SU-DHL-6 (cell line): ENCODE measurements around the gene DLX2.

Experiments used
- H2AFZ ChIP-seq: fragments of 200-600 bp; sonication (generic); 2 replicates; pipeline ENCODE4 v1.6.1; 2014; ENCODE audit warnings: low read depth, mild to moderate bottlenecking, moderate library complexity, mixed read lengths, antibody characterized with exemption, low read length; ENCODE audit not compliant: severe bottlenecking
- H3F3A ChIP-seq: fragments of 200-600 bp; shearing (Covaris generic); 2 replicates; pipeline ENCODE4 v1.6.0; 2016; ENCODE audit warnings: antibody characterized with exemption, mild to moderate bottlenecking; ENCODE audit not compliant: insufficient read depth
- H3K27ac ChIP-seq: fragments of 200-600 bp; sonication (generic); 2 replicates; pipeline ENCODE4 v1.5.1; 2016; ENCODE audit warnings: low read depth, mild to moderate bottlenecking, low read length, moderate library complexity, mixed read lengths
- H3K27me3 ChIP-seq: fragments of 200-600 bp; sonication (generic), shearing (Covaris generic); 2 replicates; pipeline ENCODE4 v1.6.0; 2014; ENCODE audit warnings: mild to moderate bottlenecking, low read length
- H3K36me3 ChIP-seq: fragments of 200-600 bp; sonication (generic); 2 replicates; pipeline ENCODE4 v1.6.1; 2014; ENCODE audit warnings: mild to moderate bottlenecking, low read length, mixed read lengths
- H3K4me2 ChIP-seq: fragments of 300-600, 200-600 bp; shearing (Covaris generic), sonication (generic); 2 replicates; pipeline ENCODE4 v1.6.0; 2014; ENCODE audit warnings: low read length, low read depth, mild to moderate bottlenecking; ENCODE audit not compliant: poor library complexity, severe bottlenecking
- H3K4me3 ChIP-seq: fragments of 200-600 bp; sonication (generic); 2 replicates; pipeline ENCODE4 v1.5.1; 2014; ENCODE audit warnings: antibody characterized with exemption, low read length, mild to moderate bottlenecking, mixed read lengths; ENCODE audit not compliant: insufficient read depth, poor library complexity, severe bottlenecking
- H3K79me2 ChIP-seq: fragments of 200-600 bp; sonication (generic); 2 replicates; pipeline ENCODE4 v1.6.1; 2014; ENCODE audit warnings: mild to moderate bottlenecking, low read length, moderate library complexity; ENCODE audit not compliant: insufficient read depth
- H3K9ac ChIP-seq: fragments of 200-600 bp; sonication (generic); 2 replicates; pipeline ENCODE4 v1.7.0; 2014; ENCODE audit warnings: mild to moderate bottlenecking, low read length
- H3K9me2 ChIP-seq: fragments of 200-600 bp; sonication (generic); replicated peaks from 2 replicates; pipeline ENCODE4 v1.6.1; 2014; ENCODE audit warnings: low read length; ENCODE audit not compliant: insufficient read depth
- H3K9me3 ChIP-seq: fragments of 200-600 bp; sonication (generic); 2 replicates; pipeline ENCODE4 v1.6.1; 2014; ENCODE audit warnings: low read length, mixed read lengths; ENCODE audit not compliant: insufficient read depth
- H4K20me1 ChIP-seq: fragments of 200-600 bp; sonication (generic); 2 replicates; pipeline ENCODE4 v1.6.1; 2014; ENCODE audit warnings: low read depth, mild to moderate bottlenecking, antibody characterized with exemption, low read length, moderate library complexity, mixed read lengths
- EZH2phosphoT487 ChIP-seq: fragments of 200-600 bp; sonication (generic), shearing (Covaris generic); conservative IDR thresholded peaks from 2 replicates; pipeline ENCODE4 v1.6.1; 2018; ENCODE audit warnings: mild to moderate bottlenecking, antibody characterized with exemption, low read length, moderate library complexity, mixed read lengths
- TF ChIP-seq, protein P1 (sequence below): fragments of 200-600 bp; sonication (generic); IDR thresholded peaks from one replicate; pipeline ENCODE4 v1.5.1; 2017; ENCODE audit warnings: antibody characterized with exemption, mild to moderate bottlenecking, low read length, moderate library complexity; ENCODE audit not compliant: insufficient read depth, poor library complexity, severe bottlenecking

Gene DLX2

DNA sequence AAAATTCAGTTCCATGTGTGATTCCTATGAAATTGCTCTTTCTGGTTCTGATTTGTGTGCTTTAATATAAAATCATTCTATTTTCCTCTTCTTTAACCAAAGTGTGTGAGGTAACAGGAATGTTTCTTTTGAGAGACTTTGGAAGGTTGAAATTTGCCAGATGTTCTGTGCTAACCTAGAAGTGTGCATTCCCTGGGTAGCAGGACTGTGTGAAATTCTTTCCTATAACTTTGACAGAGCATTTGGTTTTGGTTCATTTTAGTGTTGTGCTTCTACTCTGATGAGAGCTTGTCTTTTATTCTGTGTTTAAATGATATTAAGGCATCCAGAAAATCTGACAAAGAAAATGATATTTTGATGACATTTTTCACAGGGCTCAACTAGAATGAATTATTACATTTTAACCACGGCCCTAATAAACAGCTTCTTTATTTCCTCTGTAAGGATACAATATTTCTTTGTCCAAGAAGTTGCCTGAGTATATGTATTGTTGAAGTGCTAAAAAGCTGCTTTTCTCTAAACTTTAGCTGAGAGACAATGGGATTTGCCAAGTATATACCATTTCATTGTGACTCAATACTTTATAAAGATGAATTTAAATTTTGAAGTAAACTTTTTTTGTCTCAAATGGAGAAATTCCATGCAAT is 52.1 kb downstream of the DLX2 start:
- Histone ChIP-seq H3K79me2 (no peaks in the 10 kb centered on the region), H3K9ac (no peak overlapping the region), H3K9me3 (no peaks in the 10 kb centered on the region), H2AFZ (no peak overlapping the region), H3K36me3 (no peaks in the 10 kb centered on the region), H3K9me2 (no peaks in the 10 kb centered on the region), H3K27ac (no peak overlapping the region), H3K4me2 (no peak overlapping the region), H3F3A (no peaks in the 10 kb centered on the region), H3K27me3 (no peaks in the 10 kb centered on the region), H4K20me1 (no peaks in the 10 kb centered on the region), H3K4me3 (no peak overlapping the region)
- TF ChIP-seq, protein P1, sequence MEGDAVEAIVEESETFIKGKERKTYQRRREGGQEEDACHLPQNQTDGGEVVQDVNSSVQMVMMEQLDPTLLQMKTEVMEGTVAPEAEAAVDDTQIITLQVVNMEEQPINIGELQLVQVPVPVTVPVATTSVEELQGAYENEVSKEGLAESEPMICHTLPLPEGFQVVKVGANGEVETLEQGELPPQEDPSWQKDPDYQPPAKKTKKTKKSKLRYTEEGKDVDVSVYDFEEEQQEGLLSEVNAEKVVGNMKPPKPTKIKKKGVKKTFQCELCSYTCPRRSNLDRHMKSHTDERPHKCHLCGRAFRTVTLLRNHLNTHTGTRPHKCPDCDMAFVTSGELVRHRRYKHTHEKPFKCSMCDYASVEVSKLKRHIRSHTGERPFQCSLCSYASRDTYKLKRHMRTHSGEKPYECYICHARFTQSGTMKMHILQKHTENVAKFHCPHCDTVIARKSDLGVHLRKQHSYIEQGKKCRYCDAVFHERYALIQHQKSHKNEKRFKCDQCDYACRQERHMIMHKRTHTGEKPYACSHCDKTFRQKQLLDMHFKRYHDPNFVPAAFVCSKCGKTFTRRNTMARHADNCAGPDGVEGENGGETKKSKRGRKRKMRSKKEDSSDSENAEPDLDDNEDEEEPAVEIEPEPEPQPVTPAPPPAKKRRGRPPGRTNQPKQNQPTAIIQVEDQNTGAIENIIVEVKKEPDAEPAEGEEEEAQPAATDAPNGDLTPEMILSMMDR = no peak
- TF ChIP-seq EZH2phosphoT487 = no peak

DNA sequence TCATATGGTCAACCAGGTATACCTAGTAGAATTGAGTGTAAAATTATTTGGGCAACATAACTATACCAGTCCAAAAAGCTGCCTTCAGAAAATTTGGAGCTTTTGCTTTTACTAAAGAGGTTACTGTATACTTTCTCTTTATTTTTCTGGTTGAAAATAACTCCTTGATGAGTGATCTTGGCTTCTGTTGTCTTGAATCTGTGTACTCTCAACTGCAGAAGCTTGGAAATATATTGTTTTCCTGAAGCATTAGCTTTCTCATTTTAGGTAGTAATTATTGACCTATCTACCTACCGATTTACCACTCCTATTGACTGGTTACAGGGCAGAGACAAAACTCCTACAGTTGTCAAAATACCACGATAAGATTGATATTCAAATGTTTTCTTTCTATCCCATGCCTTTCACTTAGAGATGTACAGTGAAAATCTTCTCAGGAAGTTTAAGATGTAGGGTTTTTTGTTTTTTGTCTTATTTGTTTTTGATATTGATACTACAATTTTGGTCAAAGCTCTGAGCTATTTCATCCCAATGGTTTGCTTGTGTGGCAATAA is 53.1 kb downstream of the DLX2 start:
- Histone ChIP-seq H3K9me2 (no peaks in the 10 kb centered on the region), H3F3A (no peaks in the 10 kb centered on the region), H3K79me2 (no peaks in the 10 kb centered on the region), H3K27me3 (no peaks in the 10 kb centered on the region), H3K36me3 (no peaks in the 10 kb centered on the region), H2AFZ (no peak overlapping the region), H3K4me2 (no peak overlapping the region), H3K9ac (no peak overlapping the region), H3K27ac (no peak overlapping the region), H4K20me1 (no peaks in the 10 kb centered on the region), H3K4me3 (no peak overlapping the region), H3K9me3 (no peaks in the 10 kb centered on the region)
- TF ChIP-seq, protein P1 = no peak
- TF ChIP-seq EZH2phosphoT487 = no peak
